Mammary epithelial cell (primary cell): Measurements from ENCODE around the gene FGFRL1.

ENCODE experiments used
- CTCF ChIP-seq, 2 donors: IDR thresholded peaks in 1 of 2; conservative IDR thresholded peaks in 1 of 2; 2 replicates each; pipeline ENCODE4 v1.5.1; 2011 to 2012; ENCODE audit warnings: inconsistent platforms in 2 of 2, low read length in 2 of 2, mild to moderate bottlenecking in 2 of 2, control low read depth in 1 of 2, low read depth in 1 of 2; ENCODE audit not compliant: insufficient read depth in 1 of 2; ENCODE audit errors: extremely low read depth in 1 of 2
- EZH2 ChIP-seq: IDR thresholded peaks from 2 replicates; pipeline ENCODE4 v1.6.1; 2012; ENCODE audit warnings: low read length, inconsistent platforms, borderline replicate concordance

- no peak for TF ChIP-seq CTCF (conservative IDR thresholded peaks at IDR 0.05 in 1 of 2, IDR thresholded peaks at IDR 0.05 in 1 of 2; ENCODE audit: extremely low read depth in 1 of 2, insufficient read depth in 1 of 2, low read depth in 1 of 2, low read length in 2 of 2)
- TF ChIP-seq EZH2: peak; percentile 28
These were observed 9.2 kb upstream of the FGFRL1 start for GRCh38 chr4:1002131-1002630.
